ENCODE results near the gene C6orf52.

Gene C6orf52

GRCh38 chr6:10658910-10659698 is 35.3 kb downstream of the C6orf52 start:
- DNase-seq (ENCODE audit: low read depth in 1 of 2, low spot score in 1 of 2) = no peak

GRCh38 chr6:10655508-10656055 is 38.8 kb downstream of the C6orf52 start:
- no peak for DNase-seq (ENCODE audit: low read depth in 1 of 2, low spot score in 1 of 2)

GRCh38 chr6:10644225-10644624 is 50.2 kb downstream of the C6orf52 start:
- no peak for DNase-seq (ENCODE audit: low read depth in 1 of 2, low spot score in 1 of 2)

- no peak for DNase-seq (ENCODE audit: low read depth in 1 of 2, low spot score in 1 of 2)
Measured at GRCh38 chr6:10643201-10643651, 51.2 kb downstream of the C6orf52 start.

- no peak for DNase-seq (ENCODE audit: low read depth in 1 of 2, low spot score in 1 of 2)
Measured at GRCh38 chr6:10641528-10641927, 52.9 kb downstream of the C6orf52 start.

GRCh38 chr6:10640412-10640811 is 54.0 kb downstream of the C6orf52 start:
- no peak for DNase-seq (ENCODE audit: low read depth in 1 of 2, low spot score in 1 of 2)

GRCh38 chr6:10633216-10633615 is 61.2 kb downstream of the C6orf52 start:
- DNase-seq (ENCODE audit: low read depth in 1 of 2, low spot score in 1 of 2) = no peak

- no peak for DNase-seq (ENCODE audit: low read depth in 1 of 2, low spot score in 1 of 2)
Measured at GRCh38 chr6:10630178-10630577, 64.2 kb downstream of the C6orf52 start.

- no peak for DNase-seq (ENCODE audit: low read depth in 1 of 2, low spot score in 1 of 2)
Measured at GRCh38 chr6:10627800-10628199, 66.6 kb downstream of the C6orf52 start.

- no peak for DNase-seq (ENCODE audit: low read depth in 1 of 2, low spot score in 1 of 2)
Measured at GRCh38 chr6:10626154-10626741, 68.2 kb downstream of the C6orf52 start.

GRCh38 chr6:10624836-10625235 is 69.6 kb downstream of the C6orf52 start:
- no peak for DNase-seq (ENCODE audit: low read depth in 1 of 2, low spot score in 1 of 2)

- DNase-seq (ENCODE audit: low read depth in 1 of 2, low spot score in 1 of 2) = no peak
Measured at GRCh38 chr6:10621847-10622246, 72.6 kb downstream of the C6orf52 start.
